DMS53 (cell line): ENCODE measurements around the gene SUCO.

Experiments used
- DNase-seq: peaks from one replicate; lab custom pipeline; 2025; lab: John Stamatoyannopoulos, UW

The SUCO gene

DNA sequence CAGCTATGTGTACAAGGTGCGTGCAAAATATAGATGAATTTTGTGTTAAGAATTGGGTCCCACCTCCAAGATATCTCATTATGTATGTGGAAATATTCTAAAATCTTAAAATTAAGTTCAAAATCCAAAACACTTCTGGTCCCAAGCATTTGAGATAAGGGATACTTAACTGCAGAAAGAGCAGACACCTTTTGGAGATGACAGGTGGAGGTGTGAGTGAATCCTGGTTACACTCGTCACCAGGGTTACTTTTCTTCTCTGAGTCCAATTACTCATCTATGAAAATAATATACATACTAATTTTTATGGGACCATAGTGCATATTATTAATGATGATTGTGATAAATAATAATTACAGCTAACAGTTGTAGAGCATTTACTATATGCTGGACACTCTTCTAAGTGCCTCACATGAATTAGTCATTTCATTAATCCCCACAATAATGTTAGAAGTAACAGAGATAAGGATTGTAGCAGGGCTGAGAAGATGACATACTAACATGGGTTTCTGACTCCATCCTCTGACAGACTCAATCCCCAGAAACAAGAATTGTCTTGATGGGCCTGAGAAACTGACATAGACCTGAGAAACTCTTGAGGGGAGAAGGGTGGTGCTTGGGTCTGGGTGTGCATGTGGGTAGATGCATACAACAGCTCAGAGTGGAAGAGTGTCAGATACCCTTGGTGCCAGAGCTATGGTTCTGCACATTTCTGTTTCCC is 117.7 kb downstream of the SUCO start:
- DNase-seq, result no peak

DNA sequence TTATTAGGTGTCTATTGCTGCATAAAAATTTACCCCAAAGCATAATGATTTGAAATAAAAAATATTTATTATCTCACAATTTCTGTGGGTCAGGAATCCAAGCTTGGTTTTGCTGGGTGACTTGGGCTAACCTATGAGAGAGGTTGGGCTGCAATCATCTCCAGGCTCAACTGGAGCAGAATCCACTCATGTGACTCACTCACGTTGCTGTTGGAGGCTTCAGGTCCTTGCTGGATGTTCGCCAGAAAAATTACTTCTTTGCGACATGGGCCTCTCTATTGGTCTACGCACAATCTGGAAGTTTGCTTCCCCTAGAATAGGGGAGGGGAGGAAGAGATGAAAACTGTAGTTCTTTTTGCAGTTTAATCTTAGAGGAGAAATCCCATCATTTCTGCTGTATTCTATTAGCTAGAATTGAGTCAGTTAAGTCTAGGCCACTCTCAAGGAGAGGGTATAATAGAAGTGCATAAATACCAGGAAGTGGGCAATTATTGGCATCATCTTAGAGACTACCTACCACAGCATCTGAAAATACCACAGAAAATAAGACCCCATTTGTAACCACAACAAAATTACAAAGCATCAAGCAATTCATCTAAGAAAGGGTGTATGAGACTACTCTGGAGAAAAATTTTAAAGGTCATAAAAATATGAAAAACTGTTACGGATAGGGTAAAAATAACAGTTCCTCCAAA is 120.2 kb downstream of the SUCO start:
- DNase-seq, result peak; percentile 39

DNA sequence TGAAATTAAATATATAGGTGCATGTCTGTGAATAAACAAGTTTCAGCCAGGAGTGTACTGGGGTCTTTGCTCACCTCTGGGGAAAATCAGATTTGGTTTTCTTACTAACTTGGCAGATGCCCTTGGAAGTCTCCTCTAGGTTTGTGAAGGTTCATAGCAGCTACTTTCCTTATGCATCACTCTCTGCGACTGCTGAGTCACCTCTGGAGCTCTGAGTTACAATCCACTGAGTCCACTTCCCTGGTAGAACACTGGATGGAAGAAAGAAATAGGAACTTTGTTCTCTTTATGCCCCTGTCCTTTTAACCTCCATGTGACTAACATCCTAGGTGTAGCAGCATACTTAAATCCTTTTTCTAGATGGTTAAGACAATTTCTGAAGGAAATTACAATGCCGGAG is 121.6 kb downstream of the SUCO start:
- DNase-seq, result peak; percentile 17

- no peak for DNase-seq
Measured at GRCh38 chr1:172656576-172656975, 123.6 kb downstream of the SUCO start.

DNA sequence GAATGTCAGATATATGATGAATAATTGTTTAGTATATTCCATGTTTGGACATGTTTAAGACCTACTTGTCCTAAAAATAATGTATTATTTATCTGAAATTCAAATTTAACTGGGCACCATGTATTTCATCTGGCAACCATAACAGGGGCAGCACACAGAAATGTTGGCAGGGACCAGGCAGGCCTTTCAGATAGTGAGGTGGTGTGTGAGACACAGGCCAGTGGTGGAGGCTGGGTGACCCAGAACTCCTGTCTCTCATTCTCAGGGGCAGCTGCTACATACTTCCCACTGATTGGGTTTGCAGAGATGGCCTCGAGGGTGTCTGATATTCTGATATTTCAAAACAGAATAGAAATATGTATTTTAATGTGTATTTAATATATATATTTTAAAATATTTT is 124.6 kb downstream of the SUCO start:
- DNase-seq, result no peak

DNA sequence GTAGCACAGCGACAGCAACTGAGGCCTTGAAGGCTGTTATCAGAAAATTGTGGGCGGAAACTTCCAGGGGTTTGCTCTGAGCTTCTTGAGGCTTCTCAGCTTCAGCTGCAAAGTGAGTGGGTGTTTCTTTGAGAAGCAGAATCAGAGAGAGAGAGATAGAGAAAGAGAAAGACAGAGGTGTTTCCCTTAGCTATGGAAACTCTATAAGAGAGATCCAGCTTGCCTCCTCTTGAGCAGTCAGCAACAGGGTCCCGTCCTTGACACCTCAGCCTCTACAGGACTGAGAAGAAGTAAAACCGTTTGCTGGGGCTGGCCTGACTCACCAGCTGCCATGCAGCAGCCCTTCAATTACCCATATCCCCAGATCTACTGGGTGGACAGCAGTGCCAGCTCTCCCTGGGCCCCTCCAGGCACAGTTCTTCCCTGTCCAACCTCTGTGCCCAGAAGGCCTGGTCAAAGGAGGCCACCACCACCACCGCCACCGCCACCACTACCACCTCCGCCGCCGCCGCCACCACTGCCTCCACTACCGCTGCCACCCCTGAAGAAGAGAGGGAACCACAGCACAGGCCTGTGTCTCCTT is 126.0 kb downstream of the SUCO start, which contains the start of gene FASLG:
FASLG (plus strand) TSS at position 233 of the 583 bp plus-strand sequence; CDS start at position 332, 99 bp downstream.
- DNase-seq, result no peak

GRCh38 chr1:172661107-172661506 is 128.2 kb downstream of the SUCO start:
- DNase-seq, result no peak
